ENCODE measurements around the gene ATP10B.

DNA sequence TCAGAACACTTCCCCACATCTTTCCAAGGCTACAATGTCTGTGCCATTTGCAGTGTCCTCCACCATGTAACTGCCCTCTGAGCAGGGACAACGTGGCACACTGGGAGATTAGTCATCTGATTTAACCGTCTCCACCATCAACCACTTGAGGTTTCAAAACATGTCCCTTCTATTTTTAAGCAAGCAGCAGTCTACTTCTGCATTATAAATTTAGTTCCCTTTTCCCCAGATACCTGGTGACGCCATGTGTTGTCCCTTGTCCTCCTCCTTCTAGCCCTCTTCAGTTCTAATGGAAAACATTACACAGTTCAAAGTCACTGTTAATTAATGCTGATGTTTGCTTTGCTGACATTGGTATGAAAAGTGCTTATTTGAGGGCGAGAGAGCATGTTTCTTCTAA is 52.8 kb downstream of the ATP10B start:
- TF ChIP-seq POLR2A (IDR thresholded peaks at IDR 0.05; ENCODE audit: low read length) (no peak), GATA1 (IDR thresholded peaks at IDR 0.05; ENCODE audit: low read depth, low read length) (no peak)

All from erythroblast (primary cell).